GM23338 (cell line): ENCODE data around the gene LDHD. TPM values are rescaled to one million over a fixed set of nuclear protein-coding genes. Genes with fewer than 3 reads are reported as not detected.
"Not testable (repeated sequence)": the region's sequence is repeated elsewhere in the genome, so short reads cannot be mapped to it uniquely, and the experiment has no call there.

Experiments
- ATAC-seq: fragments of 200-7000 bp; cut with Tn5 transposase; 3 replicates; pipeline ENCODE4 v1.9.1; 2020
- DNase-seq: peaks from one replicate; pipeline ENCODE4 v3.0.0-alpha.2; 2015; ENCODE audit warnings: low spot score
- H2AFZ ChIP-seq: fragments of 200-600 bp; sonication (generic); 2 replicates; pipeline ENCODE4 v1.8.0; 2016; ENCODE audit warnings: antibody characterized with exemption, mild to moderate bottlenecking, moderate library complexity
- H3F3A ChIP-seq: fragments of 200-600 bp; sonication (generic); replicated peaks from 2 replicates; pipeline ENCODE4 v1.8.0; 2017; ENCODE audit warnings: antibody characterized with exemption, mixed run types, low read depth
- H3K27ac ChIP-seq: fragments of 200-600 bp; sonication (generic); 2 replicates; pipeline ENCODE4 v1.6.1; 2016; ENCODE audit warnings: low read depth
- H3K27me3 ChIP-seq: fragments of 200-600 bp; sonication (generic); 2 replicates; pipeline ENCODE4 v1.8.0; 2016; ENCODE audit warnings: mild to moderate bottlenecking, mixed run types, moderate library complexity; ENCODE audit not compliant: insufficient read depth
- H3K36me3 ChIP-seq: fragments of 200-600 bp; sonication (generic); 2 replicates; pipeline ENCODE4 v1.8.0; 2016; ENCODE audit warnings: mild to moderate bottlenecking; ENCODE audit not compliant: insufficient read depth
- H3K4me1 ChIP-seq: fragments of 200-600 bp; sonication (generic); 2 replicates; pipeline ENCODE4 v1.8.0; 2016; ENCODE audit warnings: mild to moderate bottlenecking, moderate library complexity; ENCODE audit not compliant: insufficient read depth
- H3K4me2 ChIP-seq: fragments of 200-600 bp; sonication (generic); 2 replicates; pipeline ENCODE4 v1.7.1; 2017; ENCODE audit warnings: mixed run types
- H3K4me3 ChIP-seq: fragments of 200-600 bp; sonication (generic); 2 replicates; pipeline ENCODE4 v1.6.1; 2016; ENCODE audit warnings: mixed run types
- H3K79me2 ChIP-seq: fragments of 200-600 bp; sonication (generic); replicated peaks from 2 replicates; pipeline ENCODE4 v1.8.0; 2017; ENCODE audit warnings: mild to moderate bottlenecking; ENCODE audit not compliant: insufficient read depth
- H3K9me2 ChIP-seq: fragments of 200-600 bp; sonication (generic); 2 replicates; pipeline ENCODE4 v1.8.0; 2017; ENCODE audit not compliant: insufficient read depth
- H4K20me1 ChIP-seq: fragments of 200-600 bp; sonication (generic); replicated peaks from 2 replicates; pipeline ENCODE4 v1.8.0; 2017; ENCODE audit warnings: mild to moderate bottlenecking; ENCODE audit not compliant: insufficient read depth
- H3K27ac Mint-ChIP-seq: 2 replicates; pipeline ENCODE4 v1.8.0; 2020; ENCODE audit warnings: inconsistent platforms, mild to moderate bottlenecking, moderate library complexity, mixed read lengths
- H3K27me3 Mint-ChIP-seq: 3 replicates; pipeline ENCODE4 v1.8.0; 2022; ENCODE audit warnings: low read depth, mild to moderate bottlenecking, moderate library complexity, mixed read lengths, inconsistent platforms; ENCODE audit not compliant: insufficient read depth, poor library complexity
- H3K36me3 Mint-ChIP-seq: 3 replicates; pipeline ENCODE4 v1.8.0; 2021; ENCODE audit warnings: low read depth, mild to moderate bottlenecking, inconsistent platforms, moderate library complexity, mixed read lengths
- H3K4me1 Mint-ChIP-seq: 3 replicates; pipeline ENCODE4 v1.8.0; 2020; ENCODE audit warnings: mild to moderate bottlenecking, inconsistent platforms, mixed read lengths
- H3K4me3 Mint-ChIP-seq: 3 replicates; pipeline ENCODE4 v1.8.0; 2021; ENCODE audit warnings: moderate library complexity, mild to moderate bottlenecking, inconsistent platforms, mixed read lengths
- H3K9me3 Mint-ChIP-seq: 3 replicates; pipeline ENCODE4 v1.8.0; 2020; ENCODE audit warnings: moderate library complexity, mild to moderate bottlenecking, inconsistent platforms, mixed read lengths
- NANOG ChIP-seq: IDR thresholded peaks from 2 replicates; pipeline ENCODE4 v1.6.1; 2016; ENCODE audit warnings: antibody characterized with exemption, borderline replicate concordance
- polyA plus RNA-seq: library from polyadenylated mRNA; unstranded; fragments of >200 nt; fragmentation: Nextera tagmentation; extraction: Ambion mirVana; gene quantifications from 2 replicates; pipeline ENCODE4 v1.2.1, GENCODE V29; 2016
- total RNA-seq: library from RNA; depleted of rRNA; stranded (reverse); fragments of >200 nt; shearing (Covaris generic); gene quantifications from 2 replicates; pipeline ENCODE4 v1.2.3, GENCODE V29; 2014
- TF ChIP-seq, protein P1 (sequence below): fragments of 250-450 bp; sonication (Bioruptor Pico); IDR thresholded peaks from 2 replicates; pipeline ENCODE4 v1.5.0; 2020; ENCODE audit warnings: mild to moderate bottlenecking, moderate library complexity

The LDHD gene
- total and polyA plus RNA-seq, 2 experiments from 2014 or later = 5.0 to 7.7 TPM

DNA sequence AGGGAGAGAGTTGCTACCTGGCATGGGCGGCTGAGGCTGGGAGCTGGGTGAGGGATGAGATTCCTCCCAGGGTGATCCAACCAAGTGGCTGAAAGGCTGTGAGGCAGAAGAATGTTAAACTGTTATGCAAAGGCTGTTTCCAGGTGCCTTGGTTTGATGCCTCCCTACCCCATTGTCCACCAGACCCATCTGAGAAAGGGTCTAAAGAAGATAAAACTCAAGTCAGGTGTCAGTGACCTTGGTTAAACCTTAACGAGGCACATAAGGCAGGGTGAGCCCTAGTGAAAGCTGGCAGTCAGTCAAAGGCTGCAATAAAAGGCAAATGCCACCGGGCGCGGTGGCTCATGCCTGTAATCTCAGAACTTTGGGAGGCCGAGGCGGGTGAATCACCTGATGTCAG is 23.8 kb downstream of the LDHD start:
- Histone ChIP-seq H3K4me2 (0 out of 2 replicates have a peak overlapping the region, but pooled peaks have one; percentile 19), H3F3A (no peaks in the 10 kb centered on the region; the same call in 1 of the 2 replicates), H3K4me1 (peaks cover 27% of the 10 kb centered on the region), H3K36me3 (no peaks in the 10 kb centered on the region), H3K27ac (no peak overlapping the region), H2AFZ (no peak overlapping the region), H3K79me2 (peaks cover 51% of the 10 kb centered on the region), H3K27me3 (no peaks in the 10 kb centered on the region), H4K20me1 (peaks cover 5% of the 10 kb centered on the region), H3K9me2 (no peaks in the 10 kb centered on the region), H3K4me3 (no peak overlapping the region)
- no peak overlapping the region for H3K4me3 Mint-ChIP-seq
- peaks cover 15% of the 10 kb centered on the region for H3K27me3 Mint-ChIP-seq
- peak; percentile 63 for DNase-seq
- peak; percentile 45 for ATAC-seq
- H3K36me3 Mint-ChIP-seq = peaks cover 2% of the 10 kb centered on the region; the same call in 1 of the 3 replicates
- no peak overlapping the region for H3K27ac Mint-ChIP-seq
- TF ChIP-seq, protein P1, sequence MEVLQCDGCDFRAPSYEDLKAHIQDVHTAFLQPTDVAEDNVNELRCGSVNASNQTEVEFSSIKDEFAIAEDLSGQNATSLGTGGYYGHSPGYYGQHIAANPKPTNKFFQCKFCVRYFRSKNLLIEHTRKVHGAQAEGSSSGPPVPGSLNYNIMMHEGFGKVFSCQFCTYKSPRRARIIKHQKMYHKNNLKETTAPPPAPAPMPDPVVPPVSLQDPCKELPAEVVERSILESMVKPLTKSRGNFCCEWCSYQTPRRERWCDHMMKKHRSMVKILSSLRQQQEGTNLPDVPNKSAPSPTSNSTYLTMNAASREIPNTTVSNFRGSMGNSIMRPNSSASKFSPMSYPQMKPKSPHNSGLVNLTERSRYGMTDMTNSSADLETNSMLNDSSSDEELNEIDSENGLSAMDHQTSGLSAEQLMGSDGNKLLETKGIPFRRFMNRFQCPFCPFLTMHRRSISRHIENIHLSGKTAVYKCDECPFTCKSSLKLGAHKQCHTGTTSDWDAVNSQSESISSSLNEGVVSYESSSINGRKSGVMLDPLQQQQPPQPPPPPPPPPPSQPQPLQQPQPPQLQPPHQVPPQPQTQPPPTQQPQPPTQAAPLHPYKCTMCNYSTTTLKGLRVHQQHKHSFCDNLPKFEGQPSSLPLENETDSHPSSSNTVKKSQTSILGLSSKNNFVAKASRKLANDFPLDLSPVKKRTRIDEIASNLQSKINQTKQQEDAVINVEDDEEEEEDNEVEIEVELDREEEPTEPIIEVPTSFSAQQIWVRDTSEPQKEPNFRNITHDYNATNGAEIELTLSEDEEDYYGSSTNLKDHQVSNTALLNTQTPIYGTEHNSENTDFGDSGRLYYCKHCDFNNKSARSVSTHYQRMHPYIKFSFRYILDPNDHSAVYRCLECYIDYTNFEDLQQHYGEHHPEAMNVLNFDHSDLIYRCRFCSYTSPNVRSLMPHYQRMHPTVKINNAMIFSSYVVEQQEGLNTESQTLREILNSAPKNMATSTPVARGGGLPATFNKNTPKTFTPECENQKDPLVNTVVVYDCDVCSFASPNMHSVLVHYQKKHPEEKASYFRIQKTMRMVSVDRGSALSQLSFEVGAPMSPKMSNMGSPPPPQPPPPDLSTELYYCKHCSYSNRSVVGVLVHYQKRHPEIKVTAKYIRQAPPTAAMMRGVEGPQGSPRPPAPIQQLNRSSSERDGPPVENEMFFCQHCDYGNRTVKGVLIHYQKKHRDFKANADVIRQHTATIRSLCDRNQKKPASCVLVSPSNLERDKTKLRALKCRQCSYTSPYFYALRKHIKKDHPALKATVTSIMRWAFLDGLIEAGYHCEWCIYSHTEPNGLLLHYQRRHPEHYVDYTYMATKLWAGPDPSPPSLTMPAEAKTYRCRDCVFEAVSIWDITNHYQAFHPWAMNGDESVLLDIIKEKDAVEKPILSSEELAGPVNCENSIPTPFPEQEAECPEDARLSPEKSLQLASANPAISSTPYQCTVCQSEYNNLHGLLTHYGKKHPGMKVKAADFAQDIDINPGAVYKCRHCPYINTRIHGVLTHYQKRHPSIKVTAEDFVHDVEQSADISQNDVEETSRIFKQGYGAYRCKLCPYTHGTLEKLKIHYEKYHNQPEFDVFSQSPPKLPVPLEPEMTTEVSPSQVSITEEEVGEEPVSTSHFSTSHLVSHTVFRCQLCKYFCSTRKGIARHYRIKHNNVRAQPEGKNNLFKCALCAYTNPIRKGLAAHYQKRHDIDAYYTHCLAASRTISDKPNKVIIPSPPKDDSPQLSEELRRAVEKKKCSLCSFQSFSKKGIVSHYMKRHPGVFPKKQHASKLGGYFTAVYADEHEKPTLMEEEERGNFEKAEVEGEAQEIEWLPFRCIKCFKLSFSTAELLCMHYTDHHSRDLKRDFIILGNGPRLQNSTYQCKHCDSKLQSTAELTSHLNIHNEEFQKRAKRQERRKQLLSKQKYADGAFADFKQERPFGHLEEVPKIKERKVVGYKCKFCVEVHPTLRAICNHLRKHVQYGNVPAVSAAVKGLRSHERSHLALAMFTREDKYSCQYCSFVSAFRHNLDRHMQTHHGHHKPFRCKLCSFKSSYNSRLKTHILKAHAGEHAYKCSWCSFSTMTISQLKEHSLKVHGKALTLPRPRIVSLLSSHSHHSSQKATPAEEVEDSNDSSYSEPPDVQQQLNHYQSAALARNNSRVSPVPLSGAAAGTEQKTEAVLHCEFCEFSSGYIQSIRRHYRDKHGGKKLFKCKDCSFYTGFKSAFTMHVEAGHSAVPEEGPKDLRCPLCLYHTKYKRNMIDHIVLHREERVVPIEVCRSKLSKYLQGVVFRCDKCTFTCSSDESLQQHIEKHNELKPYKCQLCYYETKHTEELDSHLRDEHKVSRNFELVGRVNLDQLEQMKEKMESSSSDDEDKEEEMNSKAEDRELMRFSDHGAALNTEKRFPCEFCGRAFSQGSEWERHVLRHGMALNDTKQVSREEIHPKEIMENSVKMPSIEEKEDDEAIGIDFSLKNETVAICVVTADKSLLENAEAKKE (CRISPR knock-in tag) = 0 out of 2 replicates have a peak, but pooled peaks have one; percentile 35
- TF ChIP-seq NANOG = no peak
- peaks cover 45% of the 10 kb centered on the region for H3K4me1 Mint-ChIP-seq
- H3K9me3 Mint-ChIP-seq = no peaks in the 10 kb centered on the region

DNA sequence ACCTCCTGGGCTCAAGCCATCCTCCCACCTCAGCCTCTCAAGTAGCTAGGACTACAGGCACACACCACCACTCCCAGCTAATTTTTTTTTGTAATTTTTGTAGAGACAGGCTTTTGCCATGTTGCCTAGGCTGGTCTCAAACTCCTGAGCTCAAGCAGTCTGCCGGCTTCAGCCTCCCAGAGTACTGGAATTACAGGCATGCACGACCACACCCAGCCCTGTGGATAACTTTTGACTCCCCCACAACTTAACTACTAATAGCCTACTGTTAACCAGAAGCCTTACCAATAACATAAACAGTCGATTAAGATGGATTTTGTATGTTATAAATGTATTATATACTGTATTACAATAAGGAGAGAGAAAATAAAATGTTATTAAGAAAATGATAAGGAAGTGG is 25.0 kb downstream of the LDHD start:
- not testable (repeated sequence) for H3K27ac Mint-ChIP-seq, H3K9me3 Mint-ChIP-seq, H3K27ac ChIP-seq, H4K20me1 ChIP-seq, H3K4me3 Mint-ChIP-seq, DNase-seq, H3K4me3 ChIP-seq, H3K27me3 ChIP-seq, ATAC-seq, H3K36me3 ChIP-seq, H3K4me2 ChIP-seq, H2AFZ ChIP-seq, H3K9me2 ChIP-seq, H3K36me3 Mint-ChIP-seq, H3F3A ChIP-seq
- Mint-ChIP-seq H3K4me1 (peaks cover 42% of the 10 kb centered on the region), H3K27me3 (peaks cover 14% of the 10 kb centered on the region)
- Histone ChIP-seq H3K79me2 (peaks cover 58% of the 10 kb centered on the region), H3K4me1 (peaks cover 25% of the 10 kb centered on the region)

DNA sequence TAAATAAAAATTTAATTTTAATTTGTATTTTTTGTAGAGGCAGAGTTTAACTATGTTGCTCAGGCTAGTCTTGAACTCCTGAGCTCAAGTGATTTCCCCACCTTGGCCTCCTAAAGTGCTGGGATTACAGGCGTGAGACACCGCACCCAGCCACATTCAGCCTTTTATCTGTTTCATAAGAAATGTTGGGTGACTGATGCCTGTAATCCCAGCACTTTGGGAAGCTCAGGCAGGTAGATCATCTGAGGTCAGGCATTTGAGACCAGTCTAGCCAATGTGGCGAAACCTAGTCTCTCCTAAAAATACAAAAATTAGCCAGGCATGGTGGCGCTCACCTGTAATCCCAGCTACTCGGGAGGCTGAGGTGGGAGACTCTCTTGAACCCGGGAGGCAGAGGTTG is 25.7 kb downstream of the LDHD start:
- H3K36me3 ChIP-seq, ATAC-seq, H3K9me3 Mint-ChIP-seq, H3K9me2 ChIP-seq, H3K27ac Mint-ChIP-seq, H2AFZ ChIP-seq, DNase-seq, H3K4me3 ChIP-seq, H3K4me3 Mint-ChIP-seq, H3F3A ChIP-seq, H3K4me2 ChIP-seq, H4K20me1 ChIP-seq, H3K27me3 ChIP-seq, H3K36me3 Mint-ChIP-seq: not testable (repeated sequence)
- Histone ChIP-seq H3K4me1 (peaks cover 18% of the 10 kb centered on the region), H3K27ac (0 out of 2 replicates have a peak overlapping the region, but pooled peaks have one; percentile 63), H3K79me2 (peaks cover 65% of the 10 kb centered on the region)
- Mint-ChIP-seq H3K4me1 (peaks cover 39% of the 10 kb centered on the region), H3K27me3 (peaks cover 13% of the 10 kb centered on the region)
